Esophagus muscularis mucosa (tissue), 4 donors: ENCODE results near the gene MMP14.

Experiments used
- CTCF ChIP-seq, 3 experiments: fragments of 200-600 bp in 2 of 3; fragments of 450-650 bp in 1 of 3; sonication (generic) in 2 of 3; IDR thresholded peaks; one replicate each; pipeline ENCODE4 v1.5.1; 2017 to 2019; ENCODE audit warnings: antibody characterized with exemption in 3 of 3, mild to moderate bottlenecking in 2 of 3, moderate library complexity in 1 of 3
- EP300 ChIP-seq: sonication (generic); formaldehyde crosslinking; IDR thresholded peaks from one replicate; pipeline ENCODE4 v1.6.1; 2017; ENCODE audit warnings: antibody characterized with exemption
- POLR2AphosphoS5 ChIP-seq, 2 donors: sonication (generic); formaldehyde crosslinking; IDR thresholded peaks; one replicate each; pipeline ENCODE4 v1.6.1; 2017; ENCODE audit warnings: antibody characterized with exemption in 2 of 2

DNA sequence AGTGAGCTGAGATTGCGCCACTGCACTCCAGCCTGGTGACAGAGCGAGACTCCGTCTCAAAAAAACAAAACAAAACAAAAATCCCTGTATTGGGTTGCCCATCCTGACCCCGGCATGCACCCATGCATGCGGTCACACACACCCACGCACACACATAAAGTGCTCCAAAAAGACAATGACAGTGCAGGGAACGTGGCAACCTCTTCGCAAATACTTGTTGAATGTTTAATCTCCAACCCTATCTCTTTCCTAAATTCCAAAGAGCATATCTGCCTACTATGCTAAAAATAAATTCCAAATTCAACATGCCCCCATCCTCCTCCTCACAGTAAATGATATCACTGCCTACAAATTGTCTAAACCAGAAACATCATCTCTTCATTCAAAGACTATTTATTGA is 34.7 kb upstream of the MMP14 start:
- TF ChIP-seq EP300 (no peak), CTCF (IDR thresholded peaks at IDR 0.05) (no peak), POLR2AphosphoS5 (IDR thresholded peaks at IDR 0.05) (no peak)
